ENCODE measurements around the gene EIF4EBP2.

- TF ChIP-seq, protein P1, sequence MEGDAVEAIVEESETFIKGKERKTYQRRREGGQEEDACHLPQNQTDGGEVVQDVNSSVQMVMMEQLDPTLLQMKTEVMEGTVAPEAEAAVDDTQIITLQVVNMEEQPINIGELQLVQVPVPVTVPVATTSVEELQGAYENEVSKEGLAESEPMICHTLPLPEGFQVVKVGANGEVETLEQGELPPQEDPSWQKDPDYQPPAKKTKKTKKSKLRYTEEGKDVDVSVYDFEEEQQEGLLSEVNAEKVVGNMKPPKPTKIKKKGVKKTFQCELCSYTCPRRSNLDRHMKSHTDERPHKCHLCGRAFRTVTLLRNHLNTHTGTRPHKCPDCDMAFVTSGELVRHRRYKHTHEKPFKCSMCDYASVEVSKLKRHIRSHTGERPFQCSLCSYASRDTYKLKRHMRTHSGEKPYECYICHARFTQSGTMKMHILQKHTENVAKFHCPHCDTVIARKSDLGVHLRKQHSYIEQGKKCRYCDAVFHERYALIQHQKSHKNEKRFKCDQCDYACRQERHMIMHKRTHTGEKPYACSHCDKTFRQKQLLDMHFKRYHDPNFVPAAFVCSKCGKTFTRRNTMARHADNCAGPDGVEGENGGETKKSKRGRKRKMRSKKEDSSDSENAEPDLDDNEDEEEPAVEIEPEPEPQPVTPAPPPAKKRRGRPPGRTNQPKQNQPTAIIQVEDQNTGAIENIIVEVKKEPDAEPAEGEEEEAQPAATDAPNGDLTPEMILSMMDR (IDR thresholded peaks at IDR 0.05; ENCODE audit: low read depth, low read length, missing input control), result no peak
- TF ChIP-seq RAD21 (IDR thresholded peaks at IDR 0.05), result no peak
- TF ChIP-seq FOXA1 (IDR thresholded peaks at IDR 0.05), result no peak
- no peak for TF ChIP-seq RXRA (IDR thresholded peaks at IDR 0.05)
- TF ChIP-seq YY1 (IDR thresholded peaks at IDR 0.05), result no peak
- TF ChIP-seq, protein P2, sequence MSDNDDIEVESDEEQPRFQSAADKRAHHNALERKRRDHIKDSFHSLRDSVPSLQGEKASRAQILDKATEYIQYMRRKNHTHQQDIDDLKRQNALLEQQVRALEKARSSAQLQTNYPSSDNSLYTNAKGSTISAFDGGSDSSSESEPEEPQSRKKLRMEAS (IDR thresholded peaks at IDR 0.05), result no peak
- no peak for TF ChIP-seq JUND (IDR thresholded peaks at IDR 0.05)
- no peak for TF ChIP-seq ZBTB33 (IDR thresholded peaks at IDR 0.05)
- no peak for TF ChIP-seq HNF4G (IDR thresholded peaks at IDR 0.05)
- no peak for TF ChIP-seq TAF1 (conservative IDR thresholded peaks at IDR 0.05)
- TF ChIP-seq, protein P3, sequence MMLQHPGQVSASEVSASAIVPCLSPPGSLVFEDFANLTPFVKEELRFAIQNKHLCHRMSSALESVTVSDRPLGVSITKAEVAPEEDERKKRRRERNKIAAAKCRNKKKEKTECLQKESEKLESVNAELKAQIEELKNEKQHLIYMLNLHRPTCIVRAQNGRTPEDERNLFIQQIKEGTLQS (IDR thresholded peaks at IDR 0.05), result no peak
- TF ChIP-seq NR2F2 (IDR thresholded peaks at IDR 0.05), result no peak
- TF ChIP-seq REST (IDR thresholded peaks at IDR 0.05), result no peak
- no peak for TF ChIP-seq EGR1 (IDR thresholded peaks at IDR 0.05; ENCODE audit: low read depth in 2 of 2)
These were observed 38.5 kb downstream of the EIF4EBP2 start for GRCh38 chr10:70442332-70442988.
